Endometrial microvascular endothelial cells (primary cell): ENCODE measurements around the gene GRIN1. TPM values are rescaled to one million over a fixed set of nuclear protein-coding genes. Genes with fewer than 3 reads are reported as not detected.

ENCODE experiments used
- in situ Hi-C: cut with HindIII; loops from 2 replicates; pipeline ENCODE4 v1.10.0; 2017; ENCODE audit warnings: low sequenced_read_pairs, low pct_unique_long_range_greater_than_20kb; ENCODE audit errors: inconsistent ontology term
- total RNA-seq: library from RNA; depleted of rRNA; stranded (reverse); fragments of >200 nt; gene quantifications from one replicate; pipeline ENCODE4 v1.2.3, GENCODE V29; 2015; ENCODE audit errors: inconsistent ontology term

The GRIN1 gene
- total RNA-seq, 1 donor from 2014 or later, result not detected

- in situ Hi-C loops, result loop anchor here (25.0 kb wide), 1 partner anchor 222 kb away; the partner anchor contains the start of genes C8G and FBXW5
These were observed 20.4 kb downstream of the GRIN1 start for GRCh38 chr9:137159105-137160053.

GRCh38 chr9:137160054-137160425, 21.1 kb downstream of the GRIN1 start:
- in situ Hi-C loops, result loop anchor here (25.0 kb wide), 1 partner anchor 223 kb away; the partner anchor contains the start of genes C8G and FBXW5

DNA sequence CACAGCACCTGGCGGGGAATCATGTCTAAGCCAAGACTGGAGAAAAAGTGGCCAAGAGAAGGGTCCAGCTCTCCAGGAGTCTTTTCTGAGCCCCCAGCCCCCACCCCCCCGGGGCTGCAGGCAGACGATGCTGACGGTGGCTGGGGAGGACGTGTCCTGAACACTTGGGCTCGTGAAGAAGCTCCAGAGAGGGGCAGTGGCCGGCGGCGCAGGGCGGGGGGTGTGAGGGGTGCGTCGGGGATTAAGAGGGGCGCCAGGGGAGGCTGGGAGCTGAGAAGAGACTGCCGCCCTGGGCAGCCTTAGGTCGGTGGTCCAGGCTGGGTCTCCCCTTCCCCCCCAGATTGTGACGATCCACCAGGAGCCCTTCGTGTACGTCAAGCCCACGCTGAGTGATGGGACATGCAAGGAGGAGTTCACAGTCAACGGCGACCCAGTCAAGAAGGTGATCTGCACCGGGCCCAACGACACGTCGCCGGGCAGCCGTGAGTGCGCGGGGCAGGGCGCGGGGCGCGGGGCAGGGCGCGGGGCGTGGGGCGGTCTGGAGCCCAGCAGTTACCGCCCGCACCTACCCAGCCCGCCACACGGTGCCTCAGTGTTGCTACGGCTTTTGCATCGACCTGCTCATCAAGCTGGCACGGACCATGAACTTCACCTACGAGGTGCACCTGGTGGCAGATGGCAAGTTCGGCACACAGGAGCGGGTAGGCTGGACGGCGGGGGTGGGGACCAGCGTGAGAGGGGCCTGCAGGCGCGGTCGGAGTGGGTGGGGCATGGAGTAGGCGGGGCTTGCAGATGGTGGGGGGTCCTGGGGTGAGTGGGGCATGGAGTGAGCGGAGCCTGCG, 22.0 kb downstream of the GRIN1 start:
- in situ Hi-C loops, result loop anchor here (25.0 kb wide), 1 partner anchor 224 kb away; the partner anchor contains the start of genes C8G and FBXW5

DNA sequence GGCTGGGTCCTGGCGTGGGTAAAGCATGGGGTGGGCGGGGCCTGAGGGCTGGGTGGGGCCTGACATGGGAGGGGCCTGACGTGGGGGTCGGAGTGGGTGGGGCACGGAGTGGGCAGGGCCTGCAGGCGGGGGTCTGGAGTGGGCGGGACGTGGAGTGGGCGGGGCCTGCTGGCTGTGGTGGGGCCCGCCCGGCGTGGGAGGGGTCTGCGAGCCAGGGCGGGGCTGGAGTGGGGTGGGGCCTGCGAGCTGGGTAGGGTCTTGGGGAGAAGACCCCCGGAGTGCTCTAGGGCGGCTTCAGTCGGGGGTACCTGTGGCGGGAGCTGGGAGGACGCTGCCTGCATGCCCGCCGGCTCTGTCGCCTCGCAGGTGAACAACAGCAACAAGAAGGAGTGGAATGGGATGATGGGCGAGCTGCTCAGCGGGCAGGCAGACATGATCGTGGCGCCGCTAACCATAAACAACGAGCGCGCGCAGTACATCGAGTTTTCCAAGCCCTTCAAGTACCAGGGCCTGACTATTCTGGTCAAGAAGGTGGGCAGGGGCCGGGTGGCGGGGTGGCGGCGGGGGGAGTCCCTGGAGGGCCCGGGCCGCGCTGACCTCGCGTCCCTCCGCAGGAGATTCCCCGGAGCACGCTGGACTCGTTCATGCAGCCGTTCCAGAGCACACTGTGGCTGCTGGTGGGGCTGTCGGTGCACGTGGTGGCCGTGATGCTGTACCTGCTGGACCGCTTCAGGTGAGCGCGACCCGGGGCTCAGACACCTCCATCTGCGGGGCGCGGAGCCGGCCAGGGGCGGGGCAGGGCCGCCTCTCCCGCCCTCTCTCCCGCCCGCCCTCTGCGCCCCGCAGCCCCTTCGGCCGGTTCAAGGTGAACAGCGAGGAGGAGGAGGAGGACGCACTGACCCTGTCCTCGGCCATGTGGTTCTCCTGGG, 22.9 kb downstream of the GRIN1 start:
- in situ Hi-C loops, result loop anchor here (25.0 kb wide), 1 partner anchor 225 kb away; the partner anchor contains the start of genes C8G and FBXW5

DNA sequence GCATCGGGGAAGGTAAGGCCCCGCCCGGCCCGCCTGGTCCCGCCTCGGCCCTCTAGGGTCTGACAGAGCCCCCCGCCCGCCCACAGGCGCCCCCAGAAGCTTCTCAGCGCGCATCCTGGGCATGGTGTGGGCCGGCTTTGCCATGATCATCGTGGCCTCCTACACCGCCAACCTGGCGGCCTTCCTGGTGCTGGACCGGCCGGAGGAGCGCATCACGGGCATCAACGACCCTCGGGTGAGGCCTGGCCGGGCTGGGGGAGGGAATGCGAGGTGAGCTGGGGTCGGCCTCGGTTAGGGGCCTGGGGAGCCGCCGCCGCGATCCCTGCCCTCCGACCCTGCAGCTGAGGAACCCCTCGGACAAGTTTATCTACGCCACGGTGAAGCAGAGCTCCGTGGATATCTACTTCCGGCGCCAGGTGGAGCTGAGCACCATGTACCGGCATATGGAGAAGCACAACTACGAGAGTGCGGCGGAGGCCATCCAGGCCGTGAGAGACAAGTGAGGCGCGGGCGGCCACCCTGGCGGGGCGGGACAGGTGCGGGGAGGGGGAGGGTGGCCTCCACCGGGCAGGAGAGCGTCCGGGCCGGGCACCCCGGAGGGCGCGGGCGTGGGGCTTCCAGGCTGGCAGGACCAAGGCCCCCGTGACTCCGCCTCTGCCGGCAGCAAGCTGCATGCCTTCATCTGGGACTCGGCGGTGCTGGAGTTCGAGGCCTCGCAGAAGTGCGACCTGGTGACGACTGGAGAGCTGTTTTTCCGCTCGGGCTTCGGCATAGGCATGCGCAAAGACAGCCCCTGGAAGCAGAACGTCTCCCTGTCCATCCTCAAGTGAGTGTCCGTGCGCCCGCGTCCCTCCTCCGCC, 23.8 kb downstream of the GRIN1 start:
- in situ Hi-C loops, result loop anchor here (25.0 kb wide), 1 partner anchor 225 kb away; the partner anchor contains the start of genes C8G and FBXW5

- in situ Hi-C loops, result loop anchor here (25.0 kb wide), 1 partner anchor 226 kb away; the partner anchor contains the start of genes C8G and FBXW5
These were observed 24.4 kb downstream of the GRIN1 start for GRCh38 chr9:137163365-137163715.

DNA sequence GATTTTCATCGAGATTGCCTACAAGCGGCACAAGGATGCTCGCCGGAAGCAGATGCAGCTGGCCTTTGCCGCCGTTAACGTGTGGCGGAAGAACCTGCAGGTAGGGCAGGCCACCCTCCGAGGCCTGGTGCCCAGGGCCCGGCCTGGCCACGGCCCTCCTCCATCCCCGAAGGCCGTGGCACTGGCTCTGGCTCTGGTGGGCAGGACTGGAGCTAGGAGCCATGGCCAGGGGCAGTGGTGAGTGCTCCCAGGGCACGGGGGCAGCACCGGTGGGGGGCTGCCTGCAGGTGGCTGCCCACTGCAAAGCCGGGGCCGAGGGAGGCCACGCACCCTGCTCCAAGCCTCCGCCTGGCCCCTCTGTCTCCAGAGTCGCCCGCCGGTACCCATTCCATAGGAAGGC, 24.9 kb downstream of the GRIN1 start:
- in situ Hi-C loops, result loop anchor here (25.0 kb wide), 1 partner anchor 227 kb away; the partner anchor contains the start of genes C8G and FBXW5

DNA sequence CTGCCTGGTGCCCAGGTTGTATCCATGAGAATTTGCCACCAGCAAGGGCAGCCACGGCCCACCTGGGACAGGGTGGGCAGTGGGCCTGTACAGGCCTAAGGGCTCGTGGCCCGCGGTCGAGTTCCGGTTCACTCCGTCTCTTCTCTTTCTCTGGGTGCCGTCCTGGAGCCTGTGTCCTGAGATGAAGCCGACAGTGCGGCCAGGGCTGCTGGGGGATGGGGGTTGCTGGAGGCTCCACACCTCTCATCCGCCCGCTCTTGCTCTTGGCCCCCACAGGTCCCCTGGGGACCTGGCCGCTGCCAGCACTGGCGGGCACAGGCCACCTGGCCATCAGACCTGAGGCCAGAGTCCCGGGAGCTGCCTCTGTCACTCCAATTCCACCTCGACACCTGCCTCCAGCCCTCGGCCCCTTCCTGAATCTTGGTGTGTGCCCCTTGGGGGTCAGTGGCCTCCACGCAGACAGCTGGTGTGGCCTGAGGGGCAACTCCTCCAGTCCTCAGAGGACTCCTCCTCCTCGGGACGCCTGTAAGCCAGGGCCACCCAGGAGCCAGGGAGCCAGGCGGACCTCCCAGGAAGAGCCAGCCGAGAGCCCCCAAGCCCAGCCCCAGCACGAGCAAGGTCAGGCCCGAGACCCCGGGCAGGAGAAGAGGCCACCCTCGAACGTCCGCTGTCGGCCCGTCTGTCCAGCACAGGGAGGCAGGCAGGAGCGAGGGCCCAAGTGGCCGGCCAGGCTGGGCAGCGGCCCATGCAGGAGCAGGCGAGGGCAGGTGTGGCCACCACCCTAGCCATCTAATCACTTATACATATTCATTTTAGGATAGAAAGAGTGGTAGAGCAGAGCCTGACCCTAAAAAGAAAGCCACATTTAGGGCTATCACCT, 25.7 kb downstream of the GRIN1 start:
- in situ Hi-C loops, result loop anchor here (25.0 kb wide), 1 partner anchor 227 kb away; the partner anchor contains the start of genes C8G and FBXW5

DNA sequence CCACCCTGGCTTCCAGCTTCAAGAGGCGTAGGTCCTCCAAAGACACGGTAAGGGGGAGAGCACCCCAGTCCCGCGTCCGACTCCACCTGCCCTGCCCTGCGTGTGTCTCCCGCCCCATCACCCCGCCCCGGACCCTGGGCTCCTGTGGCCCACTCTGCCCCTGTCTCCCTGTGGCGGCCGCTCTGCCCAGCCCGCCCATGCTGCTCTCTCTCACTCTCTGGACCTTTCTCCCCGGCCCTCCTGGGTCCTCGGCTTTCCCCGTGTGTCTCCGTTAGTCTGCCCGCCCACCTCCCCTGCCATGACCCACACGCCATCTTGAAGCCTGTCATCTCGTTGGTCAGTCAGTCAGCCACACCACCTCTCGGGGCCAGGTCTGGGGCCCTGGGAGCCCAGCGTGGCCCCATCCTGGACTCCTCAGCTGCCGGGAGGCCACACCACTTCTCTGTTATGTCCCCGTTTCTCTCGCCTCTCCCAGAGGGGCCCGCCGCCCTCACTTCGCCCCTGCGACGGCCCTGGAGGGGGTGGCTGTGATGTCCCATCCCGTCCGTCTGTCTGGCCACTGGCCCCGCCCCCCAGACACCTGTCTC, 26.4 kb downstream of the GRIN1 start:
- in situ Hi-C loops, result loop anchor here (25.0 kb wide), 1 partner anchor 228 kb away; the partner anchor contains the start of genes C8G and FBXW5

DNA sequence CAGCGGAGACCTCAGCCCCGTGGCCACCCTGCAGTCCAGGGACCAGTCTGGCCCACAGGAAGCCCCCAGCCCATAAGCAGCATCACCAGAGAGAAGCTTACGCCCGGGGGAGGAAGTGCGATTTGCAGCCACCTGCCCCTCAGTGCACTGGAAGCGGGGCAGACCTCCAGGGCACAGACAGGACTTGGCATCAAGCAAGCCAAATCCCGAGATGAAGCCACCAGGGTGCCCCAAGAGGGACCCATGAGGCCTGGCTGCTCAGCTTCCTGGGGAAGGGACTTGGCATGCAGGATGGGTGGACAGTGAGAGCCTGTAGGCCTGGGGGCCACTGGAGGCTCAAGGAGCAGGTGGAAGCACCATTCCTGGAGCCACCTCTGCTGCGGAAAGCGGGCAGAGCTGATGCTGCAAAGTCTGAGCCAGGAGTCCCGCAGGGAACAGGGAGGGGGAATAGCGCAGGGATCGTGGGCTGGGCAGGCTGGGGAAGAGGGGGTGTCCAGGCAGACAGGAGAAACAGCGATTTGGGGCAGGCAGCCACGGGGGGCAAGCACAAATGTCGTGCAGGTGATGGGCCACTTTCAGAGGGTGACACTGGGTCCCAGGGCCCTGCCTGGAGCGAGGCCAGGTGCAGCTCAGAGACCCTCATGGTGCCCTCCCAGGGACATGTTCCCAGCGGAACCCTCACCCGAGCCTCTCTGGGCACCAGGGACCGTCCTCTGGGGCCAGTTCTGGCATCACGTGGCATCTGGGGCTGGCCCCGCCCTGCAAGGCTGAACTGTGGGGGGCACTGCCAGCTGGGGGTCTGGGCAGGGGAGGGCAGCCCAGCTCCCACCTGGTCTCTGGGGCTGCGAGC, 27.7 kb downstream of the GRIN1 start:
- in situ Hi-C loops, result loop anchor here (25.0 kb wide), 1 partner anchor 229 kb away; the partner anchor contains the start of genes C8G and FBXW5

- in situ Hi-C loops, result loop anchor here (25.0 kb wide), 1 partner anchor 230 kb away; the partner anchor contains the start of genes C8G and FBXW5
These were observed 28.4 kb downstream of the GRIN1 start for GRCh38 chr9:137167277-137167746.

GRCh38 chr9:137167747-137168572, 29.0 kb downstream of the GRIN1 start:
- in situ Hi-C loops, result loop anchor here (25.0 kb wide), 1 partner anchor 231 kb away; the partner anchor contains the start of genes C8G and FBXW5

- in situ Hi-C loops, result loop anchor here (25.0 kb wide), 1 partner anchor 231 kb away; the partner anchor contains the start of genes C8G and FBXW5
These were observed 29.6 kb downstream of the GRIN1 start for GRCh38 chr9:137168573-137168903.
